Measurements from ENCODE around the gene CT47C1.

The CT47C1 gene

GRCh38 chrX:119093991-119094735 lies 21.4 kb downstream of the CT47C1 start:
- Histone ChIP-seq H3K4me1 (ENCODE audit: insufficient read depth, low read length) (no peaks in the 10 kb centered on the region), H3K36me3 (ENCODE audit: insufficient read depth, low read length) (no peaks in the 10 kb centered on the region; the same call in 1 of the 2 replicates), H3K9ac (ENCODE audit: low read depth, low read length) (no peak overlapping the region), H3K9me3 (ENCODE audit: control insufficient read depth, insufficient read depth, low read length) (no peaks in the 10 kb centered on the region)

GRCh38 chrX:119094819-119095218 lies 22.0 kb downstream of the CT47C1 start:
- Histone ChIP-seq H3K4me1 (ENCODE audit: insufficient read depth, low read length) (no peaks in the 10 kb centered on the region), H3K36me3 (ENCODE audit: insufficient read depth, low read length) (no peaks in the 10 kb centered on the region; the same call in 1 of the 2 replicates), H3K9me3 (ENCODE audit: control insufficient read depth, insufficient read depth, low read length) (no peaks in the 10 kb centered on the region), H3K9ac (ENCODE audit: low read depth, low read length) (no peak overlapping the region)

- Histone ChIP-seq H3K4me1 (ENCODE audit: insufficient read depth, low read length) (no peaks in the 10 kb centered on the region), H3K9me3 (ENCODE audit: control insufficient read depth, insufficient read depth, low read length) (no peaks in the 10 kb centered on the region), H3K36me3 (ENCODE audit: insufficient read depth, low read length) (no peaks in the 10 kb centered on the region; the same call in 1 of the 2 replicates), H3K9ac (ENCODE audit: low read depth, low read length) (no peak overlapping the region)
These were observed 23.1 kb downstream of the CT47C1 start for GRCh38 chrX:119095936-119096335.

- Histone ChIP-seq H3K9ac (ENCODE audit: low read depth, low read length) (no peak overlapping the region), H3K9me3 (ENCODE audit: control insufficient read depth, insufficient read depth, low read length) (no peaks in the 10 kb centered on the region), H3K36me3 (ENCODE audit: insufficient read depth, low read length) (no peaks in the 10 kb centered on the region), H3K4me1 (ENCODE audit: insufficient read depth, low read length) (no peaks in the 10 kb centered on the region)
These were observed 28.4 kb downstream of the CT47C1 start for GRCh38 chrX:119101168-119101567.

- Histone ChIP-seq H3K4me1 (ENCODE audit: insufficient read depth, low read length) (no peaks in the 10 kb centered on the region), H3K9me3 (ENCODE audit: control insufficient read depth, insufficient read depth, low read length) (no peaks in the 10 kb centered on the region), H3K36me3 (ENCODE audit: insufficient read depth, low read length) (no peaks in the 10 kb centered on the region), H3K9ac (ENCODE audit: low read depth, low read length) (no peak overlapping the region)
These were observed 33.0 kb downstream of the CT47C1 start for GRCh38 chrX:119105826-119106225.

- Histone ChIP-seq H3K4me1 (ENCODE audit: insufficient read depth, low read length) (no peaks in the 10 kb centered on the region), H3K9ac (ENCODE audit: low read depth, low read length) (no peak overlapping the region), H3K9me3 (ENCODE audit: control insufficient read depth, insufficient read depth, low read length) (no peaks in the 10 kb centered on the region), H3K36me3 (ENCODE audit: insufficient read depth, low read length) (no peaks in the 10 kb centered on the region)
These were observed 34.4 kb downstream of the CT47C1 start for GRCh38 chrX:119107206-119107605.

- no peaks in the 10 kb centered on the region for H3K9me3 ChIP-seq (ENCODE audit: control insufficient read depth, insufficient read depth, low read length)
- no peak overlapping the region for H3K9ac ChIP-seq (ENCODE audit: low read depth, low read length)
- H3K36me3 ChIP-seq (ENCODE audit: insufficient read depth, low read length), result no peaks in the 10 kb centered on the region
- no peaks in the 10 kb centered on the region for H3K4me1 ChIP-seq (ENCODE audit: insufficient read depth, low read length)
These were observed 46.1 kb downstream of the CT47C1 start for GRCh38 chrX:119118780-119119395.

GRCh38 chrX:119121341-119121740 lies 48.5 kb downstream of the CT47C1 start:
- Histone ChIP-seq H3K9ac (ENCODE audit: low read depth, low read length) (no peak overlapping the region), H3K4me1 (ENCODE audit: insufficient read depth, low read length) (no peaks in the 10 kb centered on the region), H3K36me3 (ENCODE audit: insufficient read depth, low read length) (no peaks in the 10 kb centered on the region), H3K9me3 (ENCODE audit: control insufficient read depth, insufficient read depth, low read length) (no peaks in the 10 kb centered on the region)

Data from ES-I3 (cell line).